HG03103 (cell line): ENCODE measurements around the gene WWC1.
"Not testable (repeated sequence)": the region's sequence is repeated elsewhere in the genome, so short reads cannot be mapped to it uniquely, and the experiment has no call there.

Experiments
- ATAC-seq: cut with Tn5 transposase; IDR thresholded peaks from one replicate; pipeline ENCODE4 v1.9.1; 2021; ENCODE audit warnings: low read depth; ENCODE audit not compliant: unreplicated experiment

WWC1 gene

DNA sequence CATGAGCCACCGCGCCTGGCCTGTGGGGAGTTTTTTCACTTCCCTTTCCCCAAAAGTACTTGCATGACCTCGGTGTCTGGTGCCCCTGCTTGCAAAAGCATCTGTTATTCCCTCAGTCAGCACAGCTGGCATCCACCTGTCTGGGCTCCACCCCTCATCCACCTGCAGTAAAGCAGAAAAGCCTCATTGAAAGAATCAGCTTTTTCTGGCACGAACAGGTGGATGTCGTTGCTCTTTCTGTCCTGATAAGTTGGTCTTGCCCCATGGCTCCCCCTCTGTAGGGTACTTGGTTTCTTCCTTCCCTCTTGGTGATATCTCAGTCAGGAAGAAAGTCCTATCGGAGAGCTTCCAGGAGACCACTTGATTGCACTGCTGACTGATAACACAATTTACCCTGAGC, 37.4 kb downstream of the WWC1 start:
- ATAC-seq = peak; percentile 86

- ATAC-seq = no peak
These were observed 37.9 kb downstream of the WWC1 start for GRCh38 chr5:168329302-168329701.

DNA sequence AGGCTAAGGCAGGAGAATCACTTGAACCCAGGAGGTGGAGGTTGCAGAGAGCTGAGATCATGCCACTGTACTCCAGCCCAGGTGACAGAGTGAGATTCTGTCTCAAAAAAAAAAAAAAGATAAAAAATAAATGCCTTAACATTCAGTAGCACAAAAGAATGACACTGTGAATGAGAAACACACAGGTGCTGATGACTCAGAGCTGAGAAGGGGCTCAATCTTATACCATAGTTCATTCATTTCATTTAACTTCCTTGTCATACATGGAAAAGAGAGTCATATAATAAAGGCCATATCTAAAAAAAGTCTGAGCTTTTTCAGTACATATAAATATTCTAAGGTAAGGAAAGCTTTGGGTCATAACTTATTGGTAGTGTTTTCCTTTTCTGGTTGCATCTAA, 40.6 kb downstream of the WWC1 start:
- ATAC-seq = no peak

DNA sequence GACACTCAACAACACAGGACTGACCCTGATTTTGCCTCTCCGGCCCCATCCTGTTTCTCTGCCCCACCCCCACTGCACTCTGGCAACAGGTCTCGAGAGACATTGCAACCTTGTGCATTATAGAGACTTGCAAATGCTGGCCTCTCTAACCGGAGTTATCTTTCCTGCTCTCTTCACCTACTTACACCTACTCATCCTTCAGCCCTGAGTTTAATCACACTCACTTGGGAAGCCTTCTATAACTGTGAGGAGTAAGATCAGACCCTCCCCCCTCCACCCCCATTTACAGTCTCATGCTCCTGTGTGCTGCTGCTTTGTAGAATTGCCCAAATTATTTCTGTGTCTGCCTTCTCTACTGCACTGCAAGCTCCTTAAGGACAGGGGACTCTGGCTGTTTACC, 42.8 kb downstream of the WWC1 start:
- no peak for ATAC-seq

DNA sequence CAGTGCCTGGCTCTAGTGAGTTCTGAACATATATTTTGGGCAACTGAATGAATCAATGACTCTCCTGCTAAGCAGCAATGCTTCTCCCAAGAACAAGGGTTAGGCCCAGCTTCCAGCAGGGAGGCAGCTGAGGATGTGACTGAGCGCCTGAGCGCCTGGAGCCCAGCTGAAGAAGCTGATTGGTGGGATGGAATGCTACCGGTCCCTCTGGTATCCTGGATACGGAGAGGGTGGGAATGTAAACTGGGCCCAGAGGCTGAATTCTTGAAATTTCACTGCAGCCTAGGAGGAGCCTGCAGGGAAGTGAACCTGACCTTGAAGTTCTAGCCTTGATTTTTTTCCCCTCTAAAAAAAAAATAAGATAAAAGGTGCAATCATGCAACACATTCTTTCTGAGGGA, 43.2 kb downstream of the WWC1 start:
- ATAC-seq = no peak

GRCh38 chr5:168337361-168337760, 45.9 kb downstream of the WWC1 start:
- ATAC-seq = no peak

DNA sequence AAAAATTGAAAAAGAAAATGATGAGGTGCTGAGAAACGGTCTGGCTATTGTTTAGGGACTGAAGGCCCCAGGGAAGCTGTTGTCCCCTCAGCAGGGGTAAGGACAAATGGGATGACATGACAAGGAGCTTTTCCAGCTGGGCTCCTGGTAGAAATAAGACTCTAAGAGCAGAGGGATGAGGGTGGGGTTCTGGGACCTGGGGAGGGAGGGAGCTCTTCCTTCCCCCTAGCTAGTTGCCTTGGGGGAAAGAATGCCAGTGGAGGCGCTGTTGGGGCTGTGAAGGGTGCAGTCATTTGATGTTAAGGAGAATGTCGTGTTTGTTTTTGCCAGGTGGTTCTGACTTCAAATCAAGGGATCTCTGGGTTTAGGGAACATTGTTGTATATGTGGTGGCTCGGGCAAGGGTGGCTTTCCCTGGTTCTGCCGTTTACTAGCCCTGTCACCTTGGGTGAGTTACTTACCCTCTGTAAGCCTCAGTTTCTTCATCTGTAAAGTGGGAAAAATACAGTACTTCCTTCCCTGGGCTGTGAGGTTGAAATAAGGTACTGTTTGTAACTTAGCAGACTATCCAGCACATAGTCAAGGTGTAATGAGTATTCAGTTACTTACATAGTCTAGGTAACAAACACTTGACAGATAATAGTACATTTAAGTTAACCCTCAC, 47.8 kb downstream of the WWC1 start:
- no peak for ATAC-seq

GRCh38 chr5:168339772-168340140, 48.3 kb downstream of the WWC1 start:
- not testable (repeated sequence) for ATAC-seq

GRCh38 chr5:168340487-168340886, 49.0 kb downstream of the WWC1 start:
- no peak for ATAC-seq

DNA sequence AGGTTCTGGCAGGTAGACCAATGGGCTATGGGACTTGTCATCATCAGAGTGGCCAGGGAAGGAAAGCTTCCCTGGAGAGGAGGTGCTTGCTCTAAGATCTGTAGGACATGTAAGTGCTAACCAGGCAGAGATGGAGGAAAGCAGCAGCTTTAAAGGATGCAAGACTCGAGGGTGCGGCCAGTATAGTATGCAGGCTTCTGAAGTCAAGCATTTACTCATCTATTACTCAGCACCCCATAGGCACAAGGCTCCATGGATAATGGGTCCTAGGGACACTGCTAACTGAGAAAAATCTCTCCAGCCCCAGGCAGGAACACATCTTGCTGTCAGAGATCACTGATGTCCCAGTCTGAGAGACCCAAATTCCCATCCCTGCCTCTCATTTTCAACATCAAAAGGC, 49.7 kb downstream of the WWC1 start:
- ATAC-seq = no peak

DNA sequence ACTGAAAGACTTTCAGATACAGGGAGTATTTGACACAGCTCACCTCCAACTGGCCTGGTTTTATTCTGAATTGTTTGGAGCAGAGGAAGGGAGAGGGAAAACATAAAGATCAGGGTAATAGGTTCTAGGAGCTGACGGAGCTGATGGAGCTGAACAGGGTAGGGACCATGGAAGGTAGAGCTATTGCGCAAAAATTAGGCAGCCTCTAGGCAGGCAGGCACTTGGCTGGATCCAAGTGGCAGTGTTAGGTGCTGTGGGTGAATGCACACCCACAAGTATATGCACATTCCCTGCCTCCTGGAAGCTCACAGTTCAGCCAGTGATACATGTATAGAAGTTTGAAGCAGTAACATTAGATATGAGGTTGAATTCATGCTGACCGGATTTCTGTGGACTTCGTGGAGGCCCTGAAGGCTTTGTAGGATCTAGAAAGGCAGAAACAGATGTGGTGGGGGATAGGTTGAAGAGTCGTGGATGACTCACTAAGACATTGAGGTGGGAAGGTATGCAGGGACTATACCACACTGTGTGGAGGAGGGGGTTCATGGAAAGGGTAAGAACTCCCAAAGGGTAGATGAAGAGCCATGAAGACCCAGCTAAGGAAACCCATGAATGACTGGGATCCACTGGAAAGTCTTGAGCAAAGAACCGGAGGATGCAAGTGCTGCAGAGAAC, 50.8 kb downstream of the WWC1 start:
- no peak for ATAC-seq

GRCh38 chr5:168342985-168343384, 51.5 kb downstream of the WWC1 start:
- ATAC-seq = no peak

DNA sequence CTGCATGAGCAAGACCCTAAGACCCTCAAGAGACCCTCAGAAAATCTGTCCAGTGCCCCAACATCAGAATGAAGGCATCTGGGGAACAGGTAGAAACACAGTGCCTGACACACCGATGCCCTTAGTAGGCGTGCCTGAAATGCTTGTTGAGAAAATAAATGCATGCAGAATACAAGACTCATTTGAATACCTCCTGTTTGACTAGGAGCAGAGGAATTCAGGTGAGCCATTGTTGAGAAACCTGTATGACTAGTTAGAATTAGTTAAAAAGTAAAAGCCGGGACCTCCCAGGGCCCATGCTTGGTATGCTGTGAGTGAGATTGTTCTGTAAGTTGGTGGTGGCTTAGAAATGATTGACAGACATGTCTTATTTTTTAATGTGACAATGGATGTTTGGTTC, 55.0 kb downstream of the WWC1 start:
- no peak for ATAC-seq

- ATAC-seq = peak; percentile 89
These were observed 56.1 kb downstream of the WWC1 start for GRCh38 chr5:168347368-168348083.

DNA sequence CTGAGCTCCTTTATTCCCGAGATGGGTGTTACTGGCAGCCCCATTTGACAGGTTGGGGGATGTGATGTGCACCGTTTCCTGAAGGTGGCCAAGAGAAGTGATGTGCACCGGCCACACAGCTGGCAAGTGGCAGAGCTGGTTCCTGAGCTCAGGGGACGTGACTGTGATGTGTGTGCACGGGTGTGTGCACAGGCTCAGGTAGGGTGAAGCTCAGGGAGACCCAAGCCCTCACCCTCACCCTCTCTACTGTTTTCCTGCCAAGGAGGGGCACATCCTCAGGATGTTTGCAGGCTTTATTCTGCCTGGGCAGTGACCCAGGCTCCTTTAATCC, 56.6 kb downstream of the WWC1 start:
- no peak for ATAC-seq

GRCh38 chr5:168350315-168350714, 58.9 kb downstream of the WWC1 start:
- ATAC-seq = no peak

GRCh38 chr5:168353216-168353957, 61.9 kb downstream of the WWC1 start:
- no peak for ATAC-seq

DNA sequence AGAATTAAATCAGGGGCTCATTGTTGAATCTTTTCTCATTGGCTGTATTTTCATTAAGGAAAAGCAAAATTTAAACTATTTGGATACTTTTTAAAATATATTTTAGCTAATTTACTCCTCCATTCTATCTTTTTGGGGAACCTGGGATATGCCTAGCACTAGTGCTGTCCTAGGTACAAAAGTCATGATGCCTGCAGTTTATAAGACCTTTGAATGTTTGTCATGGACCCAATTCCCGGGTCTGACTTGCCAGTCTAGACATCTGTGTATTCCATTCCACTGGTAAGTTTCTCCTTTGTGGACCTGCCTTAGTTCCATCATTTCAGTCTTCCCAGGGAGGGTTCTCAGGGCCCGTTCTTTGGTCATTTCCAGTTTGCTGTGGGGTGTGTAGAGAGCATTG, 63.0 kb downstream of the WWC1 start:
- no peak for ATAC-seq

DNA sequence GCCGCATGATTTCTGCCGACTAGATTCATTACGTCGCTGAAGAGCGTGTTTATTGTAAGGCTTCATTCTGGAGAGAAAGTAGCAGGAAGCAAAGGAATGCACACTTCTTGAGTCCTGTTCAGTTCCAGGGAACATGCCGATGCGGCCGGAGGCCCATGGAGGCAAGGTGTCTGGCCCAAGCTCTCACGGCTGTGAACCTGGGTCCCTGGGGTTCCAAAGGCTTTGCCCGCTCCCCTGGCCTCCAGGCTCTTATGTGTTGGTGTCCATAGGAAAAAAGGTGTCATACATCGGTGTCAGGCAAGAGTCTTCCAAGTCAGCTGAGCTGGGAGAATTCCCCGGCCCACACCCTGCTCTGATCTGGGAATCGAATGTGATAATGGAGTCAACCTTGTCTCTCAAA, 64.7 kb downstream of the WWC1 start:
- ATAC-seq = no peak

- ATAC-seq = no peak
These were observed 65.1 kb downstream of the WWC1 start for GRCh38 chr5:168356592-168356991.

DNA sequence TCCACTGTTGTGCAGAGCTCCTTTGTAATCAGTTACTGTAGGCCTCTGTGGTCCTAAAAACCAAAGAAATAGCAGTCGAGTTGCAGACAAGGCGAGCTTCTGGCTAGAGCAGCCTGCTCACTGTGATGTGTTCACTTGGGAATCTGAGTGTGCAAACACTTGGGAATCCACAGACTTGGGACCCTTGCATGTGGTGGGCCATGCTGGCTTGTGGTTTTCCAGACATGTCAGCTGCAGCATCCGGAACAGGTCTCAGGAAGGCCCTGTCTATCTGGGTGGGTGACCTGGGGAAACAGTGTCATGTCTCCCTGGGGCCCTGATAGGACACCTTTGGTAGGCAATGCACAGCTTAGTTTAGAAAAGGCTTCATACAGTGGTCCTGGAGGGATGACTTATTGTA, 66.4 kb downstream of the WWC1 start:
- no peak for ATAC-seq
